Mesothelial cell of epicardium (in vitro differentiated cells): ENCODE data around the gene TTLL12. TPM values are rescaled to one million over a fixed set of nuclear protein-coding genes. Genes with fewer than 3 reads are reported as not detected.
A peak's percentile ranks its signal among the peaks of the same experiment; 100 is the strongest.

ENCODE experiments used
- DNase-seq, 2 experiments: peaks; one replicate each; pipeline ENCODE4 v3.0.0; 2021; ENCODE audit warnings: low spot score in 2 of 2; ENCODE audit not compliant: unreplicated experiment in 2 of 2
- H3K27ac Mint-ChIP-seq: 2 replicates; pipeline ENCODE4 v1.8.0; 2021; ENCODE audit warnings: mixed read lengths
- H3K27me3 Mint-ChIP-seq: 2 replicates; pipeline ENCODE4 v1.8.0; 2021; ENCODE audit warnings: low read depth, mixed read lengths
- H3K36me3 Mint-ChIP-seq: 2 replicates; pipeline ENCODE4 v1.8.0; 2021; ENCODE audit warnings: mixed read lengths
- H3K4me1 Mint-ChIP-seq: 2 replicates; pipeline ENCODE4 v1.8.0; 2021; ENCODE audit warnings: mixed read lengths
- H3K4me3 Mint-ChIP-seq: 2 replicates; pipeline ENCODE4 v1.8.0; 2021; ENCODE audit warnings: mild to moderate bottlenecking, moderate library complexity, mixed read lengths
- H3K9me3 Mint-ChIP-seq: 2 replicates; pipeline ENCODE4 v1.8.0; 2021; ENCODE audit warnings: mixed read lengths
- CTCF ChIP-seq: fragments of 200-600 bp; sonication (generic); IDR thresholded peaks from one replicate; pipeline ENCODE4 v1.5.0; 2021; ENCODE audit warnings: antibody characterized with exemption; ENCODE audit not compliant: unreplicated experiment
- total RNA-seq: library from RNA; stranded (reverse); gene quantifications from 3 replicates; pipeline ENCODE4 v1.2.1, GENCODE V29; 2021

TTLL12 gene
- total RNA-seq, 1 donor from 2014 or later, result 43.5 TPM

GRCh38 chr22:43134553-43134952 is 52.4 kb downstream of the TTLL12 start:
- Mint-ChIP-seq H3K27ac (no peak overlapping the region), H3K4me3 (no peak overlapping the region)

GRCh38 chr22:43133401-43133800 is 53.5 kb downstream of the TTLL12 start:
- Mint-ChIP-seq H3K36me3 (peaks cover 19% of the 10 kb centered on the region), H3K4me3 (no peak overlapping the region), H3K27ac (no peak overlapping the region), H3K27me3 (no peaks in the 10 kb centered on the region), H3K4me1 (peaks cover 7% of the 10 kb centered on the region), H3K9me3 (no peaks in the 10 kb centered on the region)
- DNase-seq, result no peak
- no peak for TF ChIP-seq CTCF

More at GRCh38 chr22:43134553-43134952, 52.4 kb downstream of the TTLL12 start:
- no peak for TF ChIP-seq CTCF
- DNase-seq, result no peak
- Mint-ChIP-seq H3K27me3 (no peaks in the 10 kb centered on the region), H3K36me3 (peaks cover 19% of the 10 kb centered on the region), H3K4me1 (no peaks in the 10 kb centered on the region), H3K9me3 (no peaks in the 10 kb centered on the region)

GRCh38 chr22:43131773-43132501 is 55.0 kb downstream of the TTLL12 start:
- no peak overlapping the region for H3K4me3 Mint-ChIP-seq
- H3K27ac Mint-ChIP-seq, result no peak overlapping the region
- DNase-seq, result no peak
- H3K9me3 Mint-ChIP-seq, result no peaks in the 10 kb centered on the region
- TF ChIP-seq CTCF, result no peak
- H3K36me3 Mint-ChIP-seq, result peaks cover 13% of the 10 kb centered on the region
- peaks cover 17% of the 10 kb centered on the region for H3K4me1 Mint-ChIP-seq
- H3K27me3 Mint-ChIP-seq, result no peaks in the 10 kb centered on the region

GRCh38 chr22:43129426-43130425 is 57.2 kb downstream of the TTLL12 start:
- TF ChIP-seq CTCF, result no peak
- no peaks in the 10 kb centered on the region for H3K9me3 Mint-ChIP-seq
- peak overlapping the region; percentile 67 for H3K27ac Mint-ChIP-seq
- no peak overlapping the region for H3K4me3 Mint-ChIP-seq
- H3K27me3 Mint-ChIP-seq, result no peaks in the 10 kb centered on the region
- H3K4me1 Mint-ChIP-seq, result peaks cover 24% of the 10 kb centered on the region
- no peak for DNase-seq
- H3K36me3 Mint-ChIP-seq, result peaks cover 3% of the 10 kb centered on the region

GRCh38 chr22:43128928-43129424 is 58.0 kb downstream of the TTLL12 start:
- Mint-ChIP-seq H3K27ac (peak overlapping the region; percentile 73), H3K4me3 (no peak overlapping the region), H3K4me1 (peaks cover 26% of the 10 kb centered on the region), H3K9me3 (no peaks in the 10 kb centered on the region), H3K27me3 (no peaks in the 10 kb centered on the region), H3K36me3 (peaks cover 3% of the 10 kb centered on the region)
- no peak for TF ChIP-seq CTCF
- no peak for DNase-seq
